ENCODE measurements around the gene TMEM114.
A peak's percentile ranks its signal among the peaks of the same experiment; 100 is the strongest.
"Not testable (repeated sequence)": the region's sequence is repeated elsewhere in the genome, so short reads cannot be mapped to it uniquely, and the experiment has no call there.

Gene TMEM114

DNA sequence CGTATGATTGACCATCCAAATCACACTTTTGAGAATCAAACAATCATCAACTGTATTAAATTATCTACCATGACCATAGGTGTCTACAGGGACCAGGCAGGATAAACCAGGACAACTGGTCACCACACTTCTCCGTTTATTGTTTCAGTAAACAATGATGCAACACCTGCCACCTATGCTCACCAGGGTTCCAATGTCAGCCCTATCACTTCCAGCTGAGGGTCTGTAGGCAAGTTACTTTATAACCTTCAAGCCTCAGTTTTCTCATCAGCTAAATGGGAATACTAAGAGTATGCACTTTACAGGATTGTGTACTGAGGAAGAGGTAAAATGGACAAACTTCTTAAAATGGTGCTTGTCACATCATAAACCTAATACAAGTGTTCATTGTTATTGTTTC, 14.9 kb downstream of the TMEM114 start:
- no peaks in the 10 kb centered on the region for H3K36me3 Mint-ChIP-seq
- H3K27me3 Mint-ChIP-seq, result peaks cover 23% of the 10 kb centered on the region
- ATAC-seq (ENCODE audit: low read depth) (no peak), DNase-seq (ENCODE audit: low spot score in 2 of 2) (no peak)
- H3K9me3 Mint-ChIP-seq, result no peaks in the 10 kb centered on the region
- H3K4me3 Mint-ChIP-seq, result no peak overlapping the region
- no peaks in the 10 kb centered on the region for H3K4me1 Mint-ChIP-seq
- no peak overlapping the region for H3K27ac Mint-ChIP-seq

DNA sequence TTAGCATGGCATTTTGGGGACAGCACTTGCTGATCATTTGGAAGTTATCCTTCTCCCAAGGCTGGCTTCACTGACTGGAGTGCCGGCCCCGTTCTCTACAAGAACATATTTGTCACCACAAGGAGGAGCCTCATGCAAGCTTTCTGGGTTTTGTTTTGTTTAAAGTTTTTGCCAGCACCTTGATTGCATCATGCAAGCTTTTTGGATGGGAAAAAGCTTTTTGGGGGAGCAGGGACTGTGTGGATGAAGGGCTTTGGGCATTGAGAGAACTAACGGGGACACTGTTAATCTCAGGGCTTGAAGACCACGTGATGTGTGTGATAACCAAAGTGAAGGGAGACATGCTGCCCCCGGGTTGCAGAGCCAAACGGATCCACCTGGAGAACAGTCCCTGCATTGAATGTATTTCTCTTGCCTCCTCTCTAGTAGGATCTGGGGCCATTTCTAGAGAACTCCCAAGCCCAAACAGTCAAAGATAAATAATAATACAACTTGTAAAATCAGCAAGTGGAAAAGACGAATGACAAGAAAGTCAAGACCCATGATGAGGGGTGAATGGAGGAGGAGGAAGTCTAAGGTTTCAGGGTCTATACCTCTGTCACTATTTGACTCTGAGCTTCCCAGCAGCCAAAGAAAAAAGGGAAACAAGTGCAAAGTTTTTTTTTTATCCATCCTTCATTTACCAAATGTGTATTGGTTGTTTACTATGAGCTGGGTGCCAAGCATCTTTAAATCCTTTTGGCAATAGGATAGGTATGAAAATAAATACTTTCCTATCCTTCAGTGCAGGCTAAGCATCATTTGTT, 17.2 kb downstream of the TMEM114 start:
- no peak overlapping the region for H3K4me3 Mint-ChIP-seq
- ATAC-seq (ENCODE audit: low read depth), result no peak
- H3K9me3 Mint-ChIP-seq, result no peaks in the 10 kb centered on the region
- H3K27me3 Mint-ChIP-seq, result peaks cover 19% of the 10 kb centered on the region
- DNase-seq (ENCODE audit: low spot score in 2 of 2), result no peak
- H3K4me1 Mint-ChIP-seq, result no peaks in the 10 kb centered on the region
- H3K36me3 Mint-ChIP-seq, result no peaks in the 10 kb centered on the region
- no peak overlapping the region for H3K27ac Mint-ChIP-seq

DNA sequence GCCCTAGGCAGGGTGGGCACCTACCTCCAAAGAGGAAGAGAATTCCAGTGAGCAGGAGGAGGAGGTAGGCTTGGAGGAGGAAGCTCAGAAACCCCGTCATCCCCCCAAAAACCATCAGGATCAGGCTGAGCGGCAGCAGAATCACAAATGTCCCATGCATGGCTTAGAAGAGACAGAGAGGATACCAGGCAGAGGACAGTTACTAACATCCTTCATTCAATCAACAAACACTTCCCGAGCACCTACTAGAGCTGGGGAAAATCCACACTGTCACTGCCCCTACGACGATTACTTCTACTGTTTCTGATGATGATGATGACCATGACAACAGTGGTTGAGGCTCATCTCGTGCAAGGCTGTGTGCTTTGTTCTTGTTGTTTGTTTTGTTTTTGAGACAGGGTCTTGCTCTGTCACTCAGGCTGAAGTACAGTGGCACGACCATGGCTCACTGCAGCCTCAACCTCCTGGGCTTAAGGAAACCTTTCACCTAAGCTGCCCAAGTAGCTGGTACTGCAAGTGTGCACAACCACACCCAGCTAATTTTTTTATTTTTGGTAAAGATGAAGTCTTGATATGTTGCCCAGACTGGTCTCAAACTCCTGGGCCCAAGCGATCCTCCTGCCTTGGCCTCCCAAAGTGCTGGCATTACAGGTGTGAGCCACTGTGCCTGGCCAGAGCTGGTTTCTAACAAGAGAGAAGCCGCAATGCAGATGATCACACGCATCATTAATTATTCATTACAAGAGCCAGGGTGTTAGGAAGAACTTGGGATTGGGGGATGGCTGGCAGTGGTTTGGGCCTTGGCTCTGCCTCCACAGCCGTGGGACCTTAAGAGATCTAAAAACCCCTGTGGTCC, 18.0 kb downstream of the TMEM114 start:
- Mint-ChIP-seq H3K27ac (no peak overlapping the region), H3K36me3 (no peaks in the 10 kb centered on the region), H3K4me1 (no peaks in the 10 kb centered on the region), H3K9me3 (no peaks in the 10 kb centered on the region), H3K4me3 (no peak overlapping the region), H3K27me3 (peaks cover 17% of the 10 kb centered on the region)
- ATAC-seq (ENCODE audit: low read depth), result no peak
- DNase-seq (ENCODE audit: low spot score in 2 of 2), result no peak

DNA sequence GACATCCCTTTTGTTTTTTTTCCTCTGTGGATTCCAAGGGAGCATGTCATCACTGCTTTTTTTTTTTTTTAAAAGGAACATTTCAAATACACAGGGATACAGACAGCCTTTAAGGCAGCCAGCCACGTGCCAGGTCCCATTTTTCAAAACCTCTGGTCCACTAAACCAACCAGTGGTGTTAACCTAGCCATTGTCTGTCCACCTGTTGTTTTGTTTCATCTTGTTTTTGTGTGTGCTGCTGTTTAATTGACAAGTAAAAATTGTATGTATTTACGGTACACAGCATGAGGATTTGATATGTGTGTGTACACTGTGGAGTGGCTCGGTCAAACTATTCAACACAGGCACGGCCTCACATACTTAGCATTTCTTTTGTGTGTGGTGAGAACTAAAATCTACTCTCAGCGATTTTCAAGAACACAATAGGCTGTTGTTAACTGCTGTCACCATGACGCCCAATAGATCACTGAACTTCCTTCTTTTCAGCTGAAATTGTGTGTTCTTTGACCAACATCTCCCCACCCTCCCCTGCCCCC, 19.2 kb downstream of the TMEM114 start:
- Mint-ChIP-seq H3K9me3 (no peaks in the 10 kb centered on the region), H3K4me1 (no peaks in the 10 kb centered on the region), H3K27me3 (peaks cover 14% of the 10 kb centered on the region), H3K36me3 (no peaks in the 10 kb centered on the region), H3K4me3 (no peak overlapping the region), H3K27ac (peak overlapping the region; percentile 69)
- DNase-seq (ENCODE audit: low spot score in 2 of 2) (no peak), ATAC-seq (ENCODE audit: low read depth) (peak; percentile 47)

DNA sequence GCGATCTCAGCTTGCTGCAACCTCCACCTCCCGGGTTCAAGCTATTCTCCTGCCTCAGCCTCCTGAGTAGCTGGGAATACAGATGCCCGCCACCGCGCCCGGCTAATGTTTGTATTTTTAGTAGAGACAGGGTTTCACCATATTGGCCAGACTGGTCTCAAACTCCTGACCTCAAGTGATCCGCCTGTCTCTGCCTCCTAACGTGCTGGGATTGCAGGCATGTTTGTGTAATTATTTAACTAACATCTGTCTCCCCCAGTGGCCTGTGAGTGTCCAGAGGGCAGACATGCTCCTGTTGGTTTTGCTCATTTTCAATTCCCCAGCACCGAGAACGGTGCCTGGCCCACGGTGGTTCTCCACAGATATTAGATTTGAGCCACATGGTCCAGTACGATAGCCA, 19.9 kb downstream of the TMEM114 start:
- not testable (repeated sequence) for H3K9me3 Mint-ChIP-seq; H3K4me3 Mint-ChIP-seq; DNase-seq (ENCODE audit: low spot score in 2 of 2); ATAC-seq (ENCODE audit: low read depth); H3K4me1 Mint-ChIP-seq; H3K27ac Mint-ChIP-seq; H3K36me3 Mint-ChIP-seq
- H3K27me3 Mint-ChIP-seq, result peaks cover 12% of the 10 kb centered on the region

DNA sequence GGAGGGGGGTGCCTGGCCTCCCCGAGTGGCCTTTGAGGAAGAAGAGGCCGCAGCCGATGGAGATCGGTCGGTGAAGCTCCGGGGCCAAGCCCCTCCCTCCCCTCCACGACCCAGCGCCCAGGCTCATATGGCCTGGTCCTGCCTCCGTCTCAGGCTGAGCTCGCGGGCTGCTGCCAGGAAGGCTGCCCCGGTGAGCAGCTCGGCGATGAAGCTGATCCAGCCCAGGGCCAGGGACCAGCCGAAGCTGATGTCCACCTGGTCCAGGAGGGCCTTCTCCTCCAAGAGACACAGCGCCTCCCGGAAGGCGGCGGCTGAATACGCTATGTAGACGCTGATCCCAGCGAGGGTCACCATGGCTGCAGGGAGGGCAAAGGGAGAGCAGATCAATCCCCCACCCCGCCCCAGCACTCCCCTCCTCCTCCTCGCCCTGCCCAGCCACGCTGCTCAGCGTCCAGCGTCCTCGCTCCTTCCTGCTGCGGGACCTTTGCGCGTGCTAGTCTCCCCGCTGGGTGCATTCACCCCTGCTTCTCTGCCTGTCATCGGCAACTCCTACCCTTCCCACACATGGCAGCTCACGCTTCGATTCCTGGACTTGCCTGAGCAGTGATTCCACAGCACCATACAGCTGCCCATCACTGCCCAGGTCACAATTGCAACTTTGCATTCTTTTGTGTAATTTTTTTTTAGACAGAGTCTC, 20.5 kb downstream of the TMEM114 start:
- Mint-ChIP-seq H3K27ac (no peak overlapping the region), H3K9me3 (no peaks in the 10 kb centered on the region), H3K4me3 (no peak overlapping the region), H3K4me1 (no peaks in the 10 kb centered on the region), H3K36me3 (no peaks in the 10 kb centered on the region), H3K27me3 (peaks cover 12% of the 10 kb centered on the region)
- ATAC-seq (ENCODE audit: low read depth) (no peak), DNase-seq (ENCODE audit: low spot score in 2 of 2) (no peak)

DNA sequence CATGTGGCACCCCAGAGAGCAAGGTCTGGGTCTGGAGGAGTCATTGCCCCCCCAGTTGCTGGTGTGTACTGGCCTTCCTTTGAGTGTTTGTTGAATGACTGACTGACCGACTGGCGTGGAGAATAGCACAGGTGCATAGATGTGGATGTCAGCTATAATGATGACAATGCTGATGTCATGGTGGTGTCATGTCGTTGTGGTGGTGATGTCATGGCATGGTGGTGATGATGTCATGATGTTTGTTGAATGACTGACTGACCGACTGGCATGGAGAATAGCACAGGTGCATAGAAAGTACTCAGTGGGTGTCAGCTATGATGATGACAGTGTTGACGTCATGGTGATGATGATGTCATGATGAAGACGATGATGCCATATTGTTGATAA, 22.1 kb downstream of the TMEM114 start:
- Mint-ChIP-seq H3K4me1 (no peaks in the 10 kb centered on the region), H3K36me3 (no peaks in the 10 kb centered on the region), H3K27me3 (peaks cover 6% of the 10 kb centered on the region), H3K4me3 (no peak overlapping the region), H3K27ac (no peak overlapping the region), H3K9me3 (no peaks in the 10 kb centered on the region)
- ATAC-seq (ENCODE audit: low read depth) (no peak), DNase-seq (ENCODE audit: low spot score in 2 of 2) (no peak)

DNA sequence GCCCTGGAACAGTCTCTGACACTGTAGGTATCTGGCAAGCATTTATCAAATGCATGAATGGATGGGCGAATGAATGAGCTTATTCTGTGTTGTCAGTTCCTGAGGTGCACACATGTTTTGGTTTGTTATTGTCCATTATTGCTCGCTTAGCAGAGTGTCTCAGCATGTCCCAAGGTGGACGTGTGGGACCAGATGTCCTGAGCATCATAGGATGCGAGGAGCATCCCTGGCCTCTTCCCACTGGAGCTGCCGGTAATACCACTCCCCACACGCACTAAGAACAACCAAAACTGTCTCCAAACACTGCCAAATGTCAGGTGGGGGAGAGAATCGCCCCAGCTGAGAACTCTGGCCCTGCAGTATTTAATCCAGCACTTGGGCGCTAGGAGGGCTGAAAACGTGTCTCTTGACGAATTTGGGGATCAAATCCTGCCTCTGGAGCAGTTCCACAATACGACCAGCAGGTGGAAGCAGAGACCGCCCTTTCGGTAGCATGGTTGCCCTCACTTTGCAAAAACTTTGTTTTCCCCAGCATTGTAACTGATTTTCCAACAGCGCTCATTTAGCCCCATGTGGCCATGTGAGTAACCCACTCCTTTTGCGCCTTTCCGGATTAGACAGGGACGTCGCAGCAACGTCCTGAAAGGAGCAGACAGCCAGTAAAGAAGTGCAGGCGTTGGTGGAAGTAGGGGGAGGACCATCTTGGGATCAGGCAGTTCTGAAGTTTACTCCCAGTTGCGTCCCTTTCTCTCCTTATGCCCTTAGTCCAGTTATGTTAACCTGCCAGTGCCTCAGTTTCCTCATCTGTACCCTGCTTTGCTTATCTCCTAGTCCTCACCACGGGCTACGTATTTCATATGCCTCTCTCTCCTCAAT, 22.7 kb downstream of the TMEM114 start:
- Mint-ChIP-seq H3K4me3 (no peak overlapping the region), H3K27me3 (peaks cover 6% of the 10 kb centered on the region), H3K27ac (no peak overlapping the region), H3K36me3 (no peaks in the 10 kb centered on the region), H3K4me1 (no peaks in the 10 kb centered on the region), H3K9me3 (no peaks in the 10 kb centered on the region)
- DNase-seq (ENCODE audit: low spot score in 2 of 2), result peak; percentile 68 to 70
- peak; percentile 79 for ATAC-seq (ENCODE audit: low read depth)

DNA sequence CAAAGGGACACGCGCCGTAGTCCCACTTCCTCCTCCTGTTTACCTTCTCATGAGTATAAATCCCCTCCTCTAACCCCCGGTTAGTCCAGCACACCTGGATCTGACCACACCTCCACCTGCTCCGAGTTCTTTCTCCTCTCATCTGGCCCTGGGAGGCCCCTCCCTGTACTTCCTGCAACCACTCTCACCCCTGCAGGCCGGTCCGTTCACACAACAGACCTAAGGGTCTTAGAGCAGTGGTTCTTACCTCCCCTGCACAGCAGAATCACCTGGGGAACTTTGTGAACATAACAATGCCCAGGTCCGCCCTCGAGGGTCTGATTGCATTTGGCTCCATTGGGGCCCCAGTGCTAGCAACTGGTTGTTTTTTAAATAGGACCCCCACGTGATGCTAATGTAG, 24.8 kb downstream of the TMEM114 start:
- DNase-seq (ENCODE audit: low spot score in 2 of 2), result no peak
- Mint-ChIP-seq H3K27me3 (peaks cover 2% of the 10 kb centered on the region), H3K9me3 (no peaks in the 10 kb centered on the region), H3K36me3 (no peaks in the 10 kb centered on the region), H3K4me1 (no peaks in the 10 kb centered on the region), H3K4me3 (no peak overlapping the region), H3K27ac (no peak overlapping the region)
- ATAC-seq (ENCODE audit: low read depth), result peak; percentile 52

DNA sequence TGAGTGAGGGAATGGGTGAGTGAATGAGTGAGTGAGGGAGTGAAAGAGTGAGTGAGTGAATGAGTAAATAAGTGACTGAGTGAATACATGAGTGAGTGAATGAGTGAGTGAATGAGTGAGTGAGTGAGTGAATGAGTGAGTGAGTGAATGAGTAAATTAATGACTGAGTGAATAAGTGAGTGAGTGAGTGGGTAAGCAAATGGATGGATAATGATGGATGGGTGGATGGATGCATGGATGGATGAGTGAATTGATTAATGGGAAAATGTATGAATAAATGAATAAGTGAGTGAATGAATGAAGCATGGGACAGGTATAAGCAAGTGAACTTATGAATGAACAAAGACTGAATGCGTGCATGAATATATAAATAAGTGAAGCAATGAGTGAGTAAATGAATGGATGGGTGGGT, 25.4 kb downstream of the TMEM114 start:
- ATAC-seq (ENCODE audit: low read depth), result no peak
- no peaks in the 10 kb centered on the region for H3K36me3 Mint-ChIP-seq
- H3K27ac Mint-ChIP-seq, result no peak overlapping the region
- no peak overlapping the region for H3K4me3 Mint-ChIP-seq
- H3K27me3 Mint-ChIP-seq, result peaks cover under 1% of the 10 kb centered on the region
- no peaks in the 10 kb centered on the region for H3K9me3 Mint-ChIP-seq
- no peaks in the 10 kb centered on the region for H3K4me1 Mint-ChIP-seq
- no peak for DNase-seq (ENCODE audit: low spot score in 2 of 2)

DNA sequence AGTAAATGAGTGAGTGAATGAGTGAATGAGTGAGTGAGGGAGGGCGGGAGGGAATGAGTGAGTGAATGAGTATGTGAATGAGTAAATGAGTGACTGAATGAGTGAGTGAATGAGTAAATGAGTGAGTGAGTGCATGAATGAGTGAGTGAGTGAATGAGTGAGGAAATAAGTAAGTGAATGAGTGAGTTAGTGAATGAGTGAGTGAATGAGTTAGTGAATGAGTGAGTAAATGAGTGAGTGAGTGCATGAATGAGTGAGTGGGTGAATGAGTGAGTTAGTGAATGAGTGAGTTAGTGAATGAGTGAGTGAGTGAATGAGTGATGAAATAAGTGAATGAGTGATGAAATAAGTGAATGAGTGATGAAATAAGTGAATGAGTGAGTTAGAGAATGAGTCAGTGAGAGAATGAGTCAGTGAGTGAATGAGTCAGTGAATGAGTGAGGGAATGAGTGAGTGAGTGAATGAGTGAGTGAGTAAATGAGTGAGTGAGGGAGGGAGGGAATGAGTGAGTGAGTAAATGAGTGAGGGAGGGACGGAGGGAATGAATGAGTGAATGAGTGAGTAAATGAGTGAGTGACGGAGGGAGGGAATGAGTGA, 26.3 kb downstream of the TMEM114 start:
- not testable (repeated sequence) for H3K4me1 Mint-ChIP-seq; H3K9me3 Mint-ChIP-seq; H3K4me3 Mint-ChIP-seq; DNase-seq (ENCODE audit: low spot score in 2 of 2); ATAC-seq (ENCODE audit: low read depth); H3K27me3 Mint-ChIP-seq; H3K36me3 Mint-ChIP-seq; H3K27ac Mint-ChIP-seq

DNA sequence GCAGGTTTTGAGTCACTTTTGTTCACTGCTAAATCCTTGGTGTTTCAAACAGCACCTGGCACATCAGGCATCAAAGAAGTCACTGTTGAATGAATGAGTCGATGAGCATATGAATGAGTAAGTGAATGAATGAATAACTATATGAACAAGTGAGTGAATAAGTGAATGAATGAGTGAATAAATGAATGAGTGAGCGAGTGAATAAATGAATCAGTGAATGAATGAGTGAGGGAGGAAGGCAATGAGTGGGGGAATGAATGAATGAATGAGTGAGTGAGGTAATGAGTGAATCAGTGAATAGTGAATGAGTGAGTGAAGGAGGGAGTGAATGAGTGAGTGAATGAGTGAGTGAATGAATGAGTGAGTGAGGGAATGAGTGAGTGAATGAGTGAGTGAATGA, 28.8 kb downstream of the TMEM114 start:
- Mint-ChIP-seq H3K36me3 (no peaks in the 10 kb centered on the region), H3K27me3 (peaks cover 4% of the 10 kb centered on the region), H3K4me1 (no peaks in the 10 kb centered on the region), H3K27ac (no peak overlapping the region), H3K4me3 (no peak overlapping the region), H3K9me3 (no peaks in the 10 kb centered on the region)
- DNase-seq (ENCODE audit: low spot score in 2 of 2) (no peak), ATAC-seq (ENCODE audit: low read depth) (no peak)

DNA sequence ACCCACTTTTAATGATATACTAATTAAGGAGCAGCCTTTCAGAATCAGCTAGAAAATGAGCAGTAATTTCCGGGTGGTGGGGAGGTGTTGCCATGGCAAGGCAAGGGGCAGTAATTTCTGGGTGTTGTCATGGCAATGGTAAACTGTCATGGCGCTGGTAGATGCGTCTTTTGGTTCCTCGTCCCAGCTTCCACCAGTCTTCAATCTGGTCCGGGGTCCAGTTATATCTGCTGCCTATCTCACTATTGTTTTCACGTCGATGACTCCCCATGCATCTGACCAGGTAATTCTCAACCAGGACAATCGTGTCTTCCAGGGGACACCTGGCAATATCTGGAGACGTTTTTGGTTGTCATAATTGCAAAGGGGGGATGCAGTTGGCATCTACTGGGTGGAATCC, 34.9 kb downstream of the TMEM114 start:
- H3K27ac Mint-ChIP-seq, result no peak overlapping the region
- DNase-seq (ENCODE audit: low spot score in 2 of 2) (no peak), ATAC-seq (ENCODE audit: low read depth) (no peak)
- H3K36me3 Mint-ChIP-seq, result no peaks in the 10 kb centered on the region
- H3K4me1 Mint-ChIP-seq, result no peaks in the 10 kb centered on the region
- H3K9me3 Mint-ChIP-seq, result no peaks in the 10 kb centered on the region
- no peak overlapping the region for H3K4me3 Mint-ChIP-seq
- H3K27me3 Mint-ChIP-seq, result peaks cover 23% of the 10 kb centered on the region

All from memory B cell (primary cell).